Neural progenitor cell (in vitro differentiated cells): ENCODE results near the gene PLXNA4.

ENCODE experiments used
- CTCF ChIP-seq: fragments of 200-600 bp; sonication (generic); IDR thresholded peaks from 2 replicates; pipeline ENCODE4 v1.5.1; 2017; ENCODE audit warnings: antibody characterized with exemption, mild to moderate bottlenecking
- EZH2 ChIP-seq: fragments of 200-600 bp; sonication (generic); IDR thresholded peaks from 2 replicates; pipeline ENCODE4 v1.6.1; 2017; ENCODE audit warnings: antibody characterized with exemption, mild to moderate bottlenecking, moderate library complexity

- TF ChIP-seq CTCF (no peak), EZH2 (no peak)
These were observed 6.2 kb downstream of the PLXNA4 start for GRCh38 chr7:132569884-132570614.
